ENCODE measurements around the gene BUD13. TPM values are rescaled to one million over a fixed set of nuclear protein-coding genes. Genes with fewer than 3 reads are reported as not detected.
"Not testable (repeated sequence)": the region's sequence is repeated elsewhere in the genome, so short reads cannot be mapped to it uniquely, and the experiment has no call there.

The BUD13 gene
- polyA plus RNA-seq, 1 donor from 2014 or later, result 19.1 TPM

- peak overlapping the region; percentile 99 for H3K4me2 ChIP-seq (ENCODE audit: low read length)
- no peaks in the 10 kb centered on the region for H3F3A ChIP-seq (ENCODE audit: insufficient read depth, low read length, poor library complexity, severe bottlenecking)
- H3K27ac ChIP-seq (ENCODE audit: low read length), result peak overlapping the region; percentile 77
- no peaks in the 10 kb centered on the region for H3K9me2 ChIP-seq (ENCODE audit: insufficient read depth, low read length)
- no peaks in the 10 kb centered on the region for H3K9me3 ChIP-seq (ENCODE audit: low read length)
- H3K9ac ChIP-seq (ENCODE audit: low read length), result peak overlapping the region; percentile 83
- no peaks in the 10 kb centered on the region for H3K36me3 ChIP-seq (ENCODE audit: insufficient read depth, low read length)
- H3K79me2 ChIP-seq (replicated peaks; ENCODE audit: insufficient read depth, low read length), result peaks cover 16% of the 10 kb centered on the region
- no peaks in the 10 kb centered on the region for H4K20me1 ChIP-seq (ENCODE audit: insufficient read depth)
- peak overlapping the region; percentile 95 for H3K4me3 ChIP-seq (ENCODE audit: low read length)
- peak overlapping the region; percentile 75 for H2AFZ ChIP-seq (ENCODE audit: low read depth, low read length)
- TF ChIP-seq RAD21 (conservative IDR thresholded peaks at IDR 0.05) (no peak), EP300 (conservative IDR thresholded peaks at IDR 0.05; ENCODE audit: poor library complexity, severe bottlenecking) (no peak), EZH2 (IDR thresholded peaks at IDR 0.05; ENCODE audit: borderline replicate concordance, insufficient read depth, low read length, poor library complexity, severe bottlenecking) (no peak), MXI1 (conservative IDR thresholded peaks at IDR 0.05; ENCODE audit: poor library complexity, severe bottlenecking) (no peak), SMC3 (conservative IDR thresholded peaks at IDR 0.05; ENCODE audit: poor library complexity) (no peak), POLR2AphosphoS5 (IDR thresholded peaks at IDR 0.05) (no peak), TAF1 (IDR thresholded peaks at IDR 0.05; ENCODE audit: low read depth) (no peak), CTCF (IDR thresholded peaks at IDR 0.05; ENCODE audit: poor library complexity, severe bottlenecking) (no peak)
- TF ChIP-seq, protein P1, sequence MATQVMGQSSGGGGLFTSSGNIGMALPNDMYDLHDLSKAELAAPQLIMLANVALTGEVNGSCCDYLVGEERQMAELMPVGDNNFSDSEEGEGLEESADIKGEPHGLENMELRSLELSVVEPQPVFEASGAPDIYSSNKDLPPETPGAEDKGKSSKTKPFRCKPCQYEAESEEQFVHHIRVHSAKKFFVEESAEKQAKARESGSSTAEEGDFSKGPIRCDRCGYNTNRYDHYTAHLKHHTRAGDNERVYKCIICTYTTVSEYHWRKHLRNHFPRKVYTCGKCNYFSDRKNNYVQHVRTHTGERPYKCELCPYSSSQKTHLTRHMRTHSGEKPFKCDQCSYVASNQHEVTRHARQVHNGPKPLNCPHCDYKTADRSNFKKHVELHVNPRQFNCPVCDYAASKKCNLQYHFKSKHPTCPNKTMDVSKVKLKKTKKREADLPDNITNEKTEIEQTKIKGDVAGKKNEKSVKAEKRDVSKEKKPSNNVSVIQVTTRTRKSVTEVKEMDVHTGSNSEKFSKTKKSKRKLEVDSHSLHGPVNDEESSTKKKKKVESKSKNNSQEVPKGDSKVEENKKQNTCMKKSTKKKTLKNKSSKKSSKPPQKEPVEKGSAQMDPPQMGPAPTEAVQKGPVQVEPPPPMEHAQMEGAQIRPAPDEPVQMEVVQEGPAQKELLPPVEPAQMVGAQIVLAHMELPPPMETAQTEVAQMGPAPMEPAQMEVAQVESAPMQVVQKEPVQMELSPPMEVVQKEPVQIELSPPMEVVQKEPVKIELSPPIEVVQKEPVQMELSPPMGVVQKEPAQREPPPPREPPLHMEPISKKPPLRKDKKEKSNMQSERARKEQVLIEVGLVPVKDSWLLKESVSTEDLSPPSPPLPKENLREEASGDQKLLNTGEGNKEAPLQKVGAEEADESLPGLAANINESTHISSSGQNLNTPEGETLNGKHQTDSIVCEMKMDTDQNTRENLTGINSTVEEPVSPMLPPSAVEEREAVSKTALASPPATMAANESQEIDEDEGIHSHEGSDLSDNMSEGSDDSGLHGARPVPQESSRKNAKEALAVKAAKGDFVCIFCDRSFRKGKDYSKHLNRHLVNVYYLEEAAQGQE (IDR thresholded peaks at IDR 0.05; ENCODE audit: borderline replicate concordance), result no peak
- H3K27me3 ChIP-seq (ENCODE audit: insufficient read depth, low read depth, low read length), result no peaks in the 10 kb centered on the region
Measured at GRCh38 chr11:116771935-116772334, 852 bp downstream of the BUD13 start.

GRCh38 chr11:116762132-116762531 is 10.7 kb downstream of the BUD13 start:
- no peaks in the 10 kb centered on the region for H3K27me3 ChIP-seq (ENCODE audit: insufficient read depth, low read depth, low read length)
- no peak overlapping the region for H3K9ac ChIP-seq (ENCODE audit: low read length)
- H4K20me1 ChIP-seq (ENCODE audit: insufficient read depth), result no peaks in the 10 kb centered on the region
- no peaks in the 10 kb centered on the region for H3K79me2 ChIP-seq (replicated peaks; ENCODE audit: insufficient read depth, low read length)
- no peaks in the 10 kb centered on the region for H3K9me3 ChIP-seq (ENCODE audit: low read length)
- TF ChIP-seq EP300 (conservative IDR thresholded peaks at IDR 0.05; ENCODE audit: poor library complexity, severe bottlenecking) (no peak), RAD21 (conservative IDR thresholded peaks at IDR 0.05) (no peak), EZH2 (IDR thresholded peaks at IDR 0.05; ENCODE audit: borderline replicate concordance, insufficient read depth, low read length, poor library complexity, severe bottlenecking) (no peak), SMC3 (conservative IDR thresholded peaks at IDR 0.05; ENCODE audit: poor library complexity) (no peak), POLR2AphosphoS5 (IDR thresholded peaks at IDR 0.05) (no peak), MXI1 (conservative IDR thresholded peaks at IDR 0.05; ENCODE audit: poor library complexity, severe bottlenecking) (no peak), CTCF (IDR thresholded peaks at IDR 0.05; ENCODE audit: poor library complexity, severe bottlenecking) (no peak)
- TF ChIP-seq, protein P1 (IDR thresholded peaks at IDR 0.05; ENCODE audit: borderline replicate concordance), result no peak
- no peak overlapping the region for H3K27ac ChIP-seq (ENCODE audit: low read length)
- no peaks in the 10 kb centered on the region for H3K9me2 ChIP-seq (ENCODE audit: insufficient read depth, low read length)
- H2AFZ ChIP-seq (ENCODE audit: low read depth, low read length), result no peak overlapping the region
- no peak overlapping the region for H3K4me2 ChIP-seq (ENCODE audit: low read length)
- no peak overlapping the region for H3K4me3 ChIP-seq (ENCODE audit: low read length)
- no peaks in the 10 kb centered on the region for H3F3A ChIP-seq (ENCODE audit: insufficient read depth, low read length, poor library complexity, severe bottlenecking)
- no peaks in the 10 kb centered on the region for H3K36me3 ChIP-seq (ENCODE audit: insufficient read depth, low read length)

DNA sequence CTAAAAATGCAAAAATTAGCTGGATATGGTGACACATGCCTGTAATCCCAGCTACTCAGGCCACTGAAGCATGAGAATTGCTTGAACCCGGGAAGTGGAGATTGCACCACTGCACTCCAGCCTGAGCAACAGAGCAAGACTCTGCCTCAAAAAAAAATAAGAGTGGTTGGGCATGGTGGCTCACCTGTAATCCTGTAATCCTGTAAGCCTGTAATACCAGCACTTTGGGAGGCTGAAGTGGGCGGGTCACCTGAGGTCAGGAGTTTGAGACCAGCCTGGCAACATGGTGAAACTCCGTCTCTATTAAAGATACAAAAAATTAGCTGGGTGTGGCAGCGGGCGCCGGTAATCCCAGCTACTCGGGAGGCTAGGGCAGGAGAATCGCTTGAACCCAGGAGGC is 16.7 kb downstream of the BUD13 start:
- not testable (repeated sequence) for H3F3A ChIP-seq (ENCODE audit: insufficient read depth, low read length, poor library complexity, severe bottlenecking); H3K4me2 ChIP-seq (ENCODE audit: low read length); H3K36me3 ChIP-seq (ENCODE audit: insufficient read depth, low read length); H3K4me3 ChIP-seq (ENCODE audit: low read length); H3K27ac ChIP-seq (ENCODE audit: low read length); H3K9me2 ChIP-seq (ENCODE audit: insufficient read depth, low read length); H3K9me3 ChIP-seq (ENCODE audit: low read length); H4K20me1 ChIP-seq (ENCODE audit: insufficient read depth); H3K9ac ChIP-seq (ENCODE audit: low read length); H3K79me2 ChIP-seq (replicated peaks; ENCODE audit: insufficient read depth, low read length); H2AFZ ChIP-seq (ENCODE audit: low read depth, low read length); H3K27me3 ChIP-seq (ENCODE audit: insufficient read depth, low read depth, low read length)
